Smooth muscle cell (in vitro differentiated cells): ENCODE measurements around the gene CYS1. TPM values are rescaled to one million over a fixed set of nuclear protein-coding genes. Genes with fewer than 3 reads are reported as not detected.

Experiments used
- DNase-seq: peaks from one replicate; lab custom pipeline; 2025; ENCODE audit not compliant: unreplicated experiment; lab: John Stamatoyannopoulos, UW
- H2AFZ ChIP-seq: fragments of 200-600 bp; sonication (generic); 2 replicates; pipeline ENCODE4 v1.6.0; 2016; ENCODE audit warnings: antibody characterized with exemption, low read depth, mild to moderate bottlenecking
- H3F3A ChIP-seq: fragments of 200-600 bp; sonication (generic); 2 replicates; pipeline ENCODE4 v1.6.0; 2017; ENCODE audit warnings: antibody characterized with exemption, low read depth
- H3K27ac ChIP-seq: fragments of 200-600 bp; sonication (generic); 2 replicates; pipeline ENCODE4 v1.5.1; 2016; ENCODE audit warnings: low read depth, mild to moderate bottlenecking
- H3K27me3 ChIP-seq: fragments of 200-600 bp; sonication (generic); 2 replicates; pipeline ENCODE4 v1.6.1; 2016; ENCODE audit warnings: low read depth, mild to moderate bottlenecking
- H3K36me3 ChIP-seq: fragments of 200-600 bp; sonication (generic); 2 replicates; pipeline ENCODE4 v1.5.1; 2016; ENCODE audit warnings: low read depth
- H3K4me1 ChIP-seq: fragments of 200-600 bp; sonication (generic); 2 replicates; pipeline ENCODE4 v1.5.1; 2016; ENCODE audit warnings: low read depth
- H3K4me2 ChIP-seq: fragments of 200-600 bp; sonication (generic); 2 replicates; pipeline ENCODE4 v1.6.0; 2016; ENCODE audit warnings: mild to moderate bottlenecking
- H3K4me3 ChIP-seq: fragments of 200-600 bp; sonication (generic); 2 replicates; pipeline ENCODE4 v1.5.1; 2016; ENCODE audit warnings: mild to moderate bottlenecking
- H3K79me2 ChIP-seq: fragments of 200-600 bp; sonication (generic); 2 replicates; pipeline ENCODE4 v1.6.0; 2016; ENCODE audit warnings: low read depth, mild to moderate bottlenecking
- H3K9ac ChIP-seq: fragments of 200-600 bp; sonication (generic); 2 replicates; pipeline ENCODE4 v1.6.0; 2016; ENCODE audit warnings: low read depth
- H3K9me3 ChIP-seq: fragments of 200-600 bp; sonication (generic); replicated peaks from 2 replicates; pipeline ENCODE4 v1.5.1; 2016; ENCODE audit warnings: low read depth
- H4K20me1 ChIP-seq: fragments of 200-600 bp; sonication (generic); 2 replicates; pipeline ENCODE4 v1.6.0; 2016; ENCODE audit warnings: low read depth
- CTCF ChIP-seq: fragments of 200-600 bp; sonication (generic); IDR thresholded peaks from 2 replicates; pipeline ENCODE4 v1.5.1; 2017; ENCODE audit warnings: borderline replicate concordance, mild to moderate bottlenecking, antibody characterized with exemption; ENCODE audit not compliant: insufficient read depth, poor library complexity, severe bottlenecking
- WGBS: methylation state at CpG from one replicate; pipeline ENCODE4 v1.1.7; 2016; ENCODE audit warnings: low lambda C conversion rate; 5-methylcytosine and 5-hydroxymethylcytosine counted together
- polyA plus RNA-seq: library from polyadenylated mRNA; unstranded; fragments of >200 nt; fragmentation: Nextera tagmentation; extraction: Ambion mirVana; gene quantifications from 2 replicates; pipeline ENCODE4 v1.2.1, GENCODE V29; 2016
- total RNA-seq: library from RNA; depleted of rRNA; stranded (reverse); fragments of >200 nt; gene quantifications from 2 replicates; pipeline ENCODE4 v1.2.3, GENCODE V29; 2014

CYS1 gene
- total and polyA plus RNA-seq, 2 experiments from 2014 or later: 3.9 to 11.5 TPM

- no peaks in the 10 kb centered on the region for H3K27me3 ChIP-seq
- no peak overlapping the region for H3K9ac ChIP-seq
- H3F3A ChIP-seq: peaks cover 11% of the 10 kb centered on the region
- no peak for TF ChIP-seq CTCF
- H3K4me2 ChIP-seq: no peak overlapping the region
- no peaks in the 10 kb centered on the region for H4K20me1 ChIP-seq
- H3K27ac ChIP-seq: no peak overlapping the region
- no peak for DNase-seq
- WGBS: 96% methylated on average over 20 of the region's 20 CpGs
- H3K79me2 ChIP-seq: no peaks in the 10 kb centered on the region
- H3K4me3 ChIP-seq: no peak overlapping the region
- H3K9me3 ChIP-seq: no peaks in the 10 kb centered on the region
- H3K4me1 ChIP-seq: peaks cover 12% of the 10 kb centered on the region
- no peak overlapping the region for H2AFZ ChIP-seq
- no peaks in the 10 kb centered on the region for H3K36me3 ChIP-seq
Measured at GRCh38 chr2:10059552-10060335, 20.5 kb downstream of the CYS1 start.

- Histone ChIP-seq H3K4me1 (peaks cover 12% of the 10 kb centered on the region), H3K4me2 (no peak overlapping the region), H3K27ac (no peak overlapping the region), H3K27me3 (no peaks in the 10 kb centered on the region), H3K4me3 (no peak overlapping the region), H3F3A (peaks cover 11% of the 10 kb centered on the region), H2AFZ (no peak overlapping the region), H3K36me3 (no peaks in the 10 kb centered on the region), H3K79me2 (no peaks in the 10 kb centered on the region), H4K20me1 (no peaks in the 10 kb centered on the region), H3K9me3 (no peaks in the 10 kb centered on the region), H3K9ac (no peak overlapping the region)
- 96% methylated on average over 17 of the region's 17 CpGs for WGBS
- no peak for TF ChIP-seq CTCF
- no peak for DNase-seq
Measured at GRCh38 chr2:10059016-10059351, 21.2 kb downstream of the CYS1 start.

- no peaks in the 10 kb centered on the region for H3K79me2 ChIP-seq
- peaks cover 12% of the 10 kb centered on the region for H3K4me1 ChIP-seq
- no peak overlapping the region for H3K27ac ChIP-seq
- H2AFZ ChIP-seq: no peak overlapping the region
- no peaks in the 10 kb centered on the region for H3K36me3 ChIP-seq
- DNase-seq: no peak
- H3K4me3 ChIP-seq: no peak overlapping the region
- no peak overlapping the region for H3K4me2 ChIP-seq
- no peak for TF ChIP-seq CTCF
- no peaks in the 10 kb centered on the region for H3K27me3 ChIP-seq
- H3K9me3 ChIP-seq: no peaks in the 10 kb centered on the region
- WGBS: 94% methylated on average over 39 of the region's 39 CpGs
- H3F3A ChIP-seq: peaks cover 11% of the 10 kb centered on the region
- no peaks in the 10 kb centered on the region for H4K20me1 ChIP-seq
- no peak overlapping the region for H3K9ac ChIP-seq
Measured at GRCh38 chr2:10058251-10059015, 21.8 kb downstream of the CYS1 start.
